B cell (primary cell): ENCODE data around the gene HTR1A. TPM values are rescaled to one million over a fixed set of nuclear protein-coding genes. Genes with fewer than 3 reads are reported as not detected.

ENCODE experiments used
- ATAC-seq: fragments of 200-7000 bp; cut with Tn5 transposase; one replicate; pipeline ENCODE4 v1.10.0; 2021; ENCODE audit warnings: low read depth, mild to moderate bottlenecking, moderate number of reproducible peaks, moderate library complexity
- CTCF ChIA-PET: fragments of 350-600 bp; sonication (Branson Sonifier 250); formaldehyde crosslinking; loops from one replicate; lab custom pipeline; 2021; ENCODE audit warnings: antibody characterized with exemption, inconsistent platforms; lab: Charles Lee
- POLR2A ChIA-PET: fragments of 350-600 bp; sonication (Branson Sonifier 250); formaldehyde crosslinking; loops from one replicate; lab custom pipeline; 2021; ENCODE audit warnings: antibody characterized with exemption; lab: Charles Lee
- DNase-seq: peaks from one replicate; pipeline ENCODE4 v3.0.0; 2013
- H2AFZ ChIP-seq: 2 replicates; pipeline ENCODE4 v1.6.1; 2012; ENCODE audit warnings: mild to moderate bottlenecking, low read depth, low read length; ENCODE audit not compliant: insufficient read depth, poor library complexity, severe bottlenecking
- H3K27ac ChIP-seq, 2 donors: 1 replicate in 1 of 2; 2 replicates in 1 of 2; pipeline ENCODE4 v1.5.1; 2012 to 2013; ENCODE audit warnings: low read length in 2 of 2, mild to moderate bottlenecking in 2 of 2, moderate library complexity in 1 of 2
- H3K27me3 ChIP-seq, 4 experiments: fragments of 200-600 bp in 1 of 4; sonication (generic) in 1 of 4; replicated peaks in 1 of 4; 1 replicate in 2 of 4; 2 replicates in 2 of 4; pipeline versions ENCODE4 v1.6.1 to v1.7.0; 2013 to 2016; ENCODE audit warnings: low read length in 3 of 4, mild to moderate bottlenecking in 2 of 4, mixed read lengths in 1 of 4, moderate library complexity in 1 of 4; ENCODE audit not compliant: insufficient read depth in 4 of 4, control insufficient read depth in 3 of 4; ENCODE audit errors: control extremely low read depth in 1 of 4
- H3K36me3 ChIP-seq, 2 experiments: replicated peaks in 1 of 2; 1 replicate in 1 of 2; 2 replicates in 1 of 2; pipeline versions ENCODE4 v1.6.1 to v1.7.1; 2013; ENCODE audit warnings: low read length in 1 of 2; ENCODE audit not compliant: insufficient read depth in 2 of 2, control insufficient read depth in 1 of 2; ENCODE audit errors: control extremely low read depth in 1 of 2, extremely low read depth in 1 of 2
- H3K4me1 ChIP-seq, 2 donors: fragments of 200-600 bp in 1 of 2; sonication (generic) in 1 of 2; 1 replicate in 1 of 2; 2 replicates in 1 of 2; pipeline versions ENCODE4 v1.5.1 to v1.6.1; 2013 to 2017; ENCODE audit warnings: low read length in 2 of 2; ENCODE audit not compliant: control insufficient read depth in 2 of 2, insufficient read depth in 2 of 2
- H3K4me2 ChIP-seq: replicated peaks from 2 replicates; pipeline ENCODE3; 2012; ENCODE audit warnings: mild to moderate bottlenecking, low read depth, low read length; ENCODE audit not compliant: poor library complexity, severe bottlenecking
- H3K4me3 ChIP-seq, 5 experiments: fragments of 200-600 bp in 1 of 5; sonication (generic) in 1 of 5; 1 replicate in 3 of 5; 2 replicates in 2 of 5; pipeline versions ENCODE4 v1.5.1 to v1.7.0; 2011 to 2016; ENCODE audit warnings: low read length in 4 of 5, mild to moderate bottlenecking in 4 of 5, low read depth in 2 of 5, control low read depth in 1 of 5, moderate library complexity in 1 of 5; ENCODE audit not compliant: insufficient read depth in 1 of 5; ENCODE audit errors: control extremely low read depth in 1 of 5, extremely low read depth in 1 of 5
- H3K79me2 ChIP-seq: fragments of 200-600 bp; sonication (generic); one replicate; pipeline ENCODE4 v1.6.0; 2016; ENCODE audit warnings: low read length; ENCODE audit not compliant: control insufficient read depth, insufficient read depth
- H3K9ac ChIP-seq: fragments of 200-600 bp; sonication (generic); 2 replicates; pipeline ENCODE4 v1.6.1; 2017; ENCODE audit warnings: mild to moderate bottlenecking, low read length, moderate library complexity
- H3K9me3 ChIP-seq, 3 donors: one replicate each; pipeline versions ENCODE4 v1.6.1 to v1.7.1; 2013; ENCODE audit warnings: low read length in 2 of 3; ENCODE audit not compliant: control insufficient read depth in 2 of 3, insufficient read depth in 1 of 3; ENCODE audit errors: control extremely low read depth in 1 of 3
- H4K20me1 ChIP-seq: 2 replicates; pipeline ENCODE4 v1.6.0; 2012; ENCODE audit warnings: mild to moderate bottlenecking, low read length; ENCODE audit not compliant: insufficient read depth, control insufficient read depth, poor library complexity, severe bottlenecking
- H3K27ac Mint-ChIP-seq: one replicate; pipeline ENCODE4 v1.8.0; 2021; ENCODE audit warnings: mixed read lengths
- H3K27me3 Mint-ChIP-seq: one replicate; pipeline ENCODE4 v1.8.0; 2021; ENCODE audit warnings: mixed read lengths
- H3K4me1 Mint-ChIP-seq: one replicate; pipeline ENCODE4 v1.8.0; 2021; ENCODE audit warnings: mixed read lengths
- H3K4me3 Mint-ChIP-seq: one replicate; pipeline ENCODE4 v1.8.0; 2021; ENCODE audit warnings: mixed read lengths
- H3K9me3 Mint-ChIP-seq: one replicate; pipeline ENCODE4 v1.8.0; 2022; ENCODE audit warnings: mixed read lengths; ENCODE audit not compliant: insufficient read depth
- CTCF ChIP-seq: fragments of 200-600 bp; IDR thresholded peaks from one replicate; pipeline ENCODE4 v1.8.0; 2022; ENCODE audit warnings: antibody characterized with exemption, mild to moderate bottlenecking
- EZH2 ChIP-seq: IDR thresholded peaks from 2 replicates; pipeline ENCODE4 v1.6.1; 2012; ENCODE audit warnings: borderline replicate concordance, low read depth, mild to moderate bottlenecking, moderate library complexity, low read length; ENCODE audit not compliant: insufficient read depth, poor library complexity, severe bottlenecking
- WGBS: methylation state at CpG from one replicate; pipeline ENCODE4 v1.1.5; 2013; ENCODE audit warnings: missing lambda C conversion rate; ENCODE audit not compliant: insufficient coverage; 5-methylcytosine and 5-hydroxymethylcytosine counted together
- intact Hi-C: fragments of 100-400 bp; cut with micrococcal nuclease; formaldehyde crosslinking; loops from one replicate; pipeline ENCODE4 v1.10.0; 2022
- polyA plus RNA-seq: library from polyadenylated mRNA; depleted of rRNA; stranded (reverse); fragments of >200 nt; gene quantifications from 2 replicates; pipeline ENCODE4 v1.2.3, GENCODE V29; 2012
- total RNA-seq, 2 donors: library from RNA; stranded (reverse); fragments of 120-200 nt in 1 of 2; gene quantifications; 1 replicate in 1 of 2; 2 replicates in 1 of 2; pipeline versions ENCODE4 v1.2.3 to v1.2.4, GENCODE V29; 2013 to 2022

The HTR1A gene
- total and polyA plus RNA-seq, 2 donors (not counting 1 experiment from before 2014, with no cell fraction given), result not detected

DNA sequence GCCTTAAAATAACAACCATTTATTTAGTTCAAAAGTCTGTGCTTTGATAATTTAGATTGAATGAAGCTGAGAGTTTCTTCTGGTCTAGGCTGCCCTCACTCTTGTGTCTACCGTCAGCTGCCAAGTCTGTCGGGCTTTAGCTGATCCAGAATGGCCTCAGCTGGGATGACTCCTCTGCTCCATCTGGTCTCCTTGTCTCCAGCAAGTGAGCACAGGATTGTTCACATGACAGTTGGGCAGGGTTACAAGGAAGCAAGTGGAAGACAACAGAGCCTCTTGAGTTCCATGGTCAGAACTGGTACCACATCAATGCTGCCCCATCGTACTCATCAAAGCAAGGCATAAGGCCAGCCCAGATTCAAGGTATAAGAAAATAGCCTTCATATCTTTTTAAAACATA, 9.0 kb downstream of the HTR1A start:
- Histone ChIP-seq H2AFZ (no peak overlapping the region), H3K4me2 (no peak overlapping the region), H3K4me1 (no peaks in the 10 kb centered on the region), H3K27me3 (no peaks in the 10 kb centered on the region), H3K36me3 (no peaks in the 10 kb centered on the region), H3K27ac (no peak overlapping the region), H3K79me2 (no peaks in the 10 kb centered on the region), H3K9ac (no peak overlapping the region), H3K4me3 (no peak overlapping the region), H3K9me3 (no peaks in the 10 kb centered on the region), H4K20me1 (no peaks in the 10 kb centered on the region)
- POLR2A ChIA-PET, result no interaction called here
- 85% methylated on average over 3 of the region's 3 CpGs for WGBS
- intact Hi-C loops, result no loop called here
- ATAC-seq (no peak), DNase-seq (no peak)
- Mint-ChIP-seq H3K4me1 (no peaks in the 10 kb centered on the region), H3K27me3 (no peaks in the 10 kb centered on the region), H3K4me3 (no peak overlapping the region), H3K9me3 (no peaks in the 10 kb centered on the region), H3K27ac (no peak overlapping the region)
- CTCF ChIA-PET, result no interaction called here
- TF ChIP-seq EZH2, result no peak
- TF ChIP-seq CTCF, result no peak

DNA sequence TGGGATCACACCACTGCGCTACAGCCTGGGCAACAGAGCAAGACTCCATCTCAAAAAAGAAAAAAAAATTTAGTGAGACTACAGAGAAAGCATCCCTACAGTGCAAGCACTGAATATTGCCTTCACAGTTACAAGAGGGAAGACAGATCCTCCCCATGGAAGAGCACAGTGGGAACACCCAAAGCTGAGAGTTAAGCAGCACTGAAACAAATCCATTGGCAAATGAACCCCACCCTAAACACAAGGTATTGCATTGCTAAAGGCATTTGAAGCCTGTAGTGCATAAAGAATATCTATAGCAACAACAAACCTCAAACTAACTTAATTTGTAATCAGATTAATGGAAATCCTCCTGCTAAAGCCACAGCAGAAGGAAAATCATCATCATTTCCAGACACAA, 27.1 kb downstream of the HTR1A start:
- Mint-ChIP-seq H3K27me3 (no peaks in the 10 kb centered on the region), H3K4me1 (no peaks in the 10 kb centered on the region), H3K27ac (no peak overlapping the region), H3K9me3 (peaks cover 7% of the 10 kb centered on the region), H3K4me3 (no peak overlapping the region)
- no peak for DNase-seq
- Histone ChIP-seq H3K27me3 (no peaks in the 10 kb centered on the region), H3K79me2 (no peaks in the 10 kb centered on the region), H3K36me3 (no peaks in the 10 kb centered on the region), H3K9ac (no peak overlapping the region), H3K27ac (no peak overlapping the region), H3K4me3 (no peak overlapping the region), H3K4me2 (no peak overlapping the region), H4K20me1 (no peaks in the 10 kb centered on the region), H3K4me1 (no peaks in the 10 kb centered on the region), H3K9me3 (no peaks in the 10 kb centered on the region), H2AFZ (no peak overlapping the region)
- CTCF ChIA-PET, result no interaction called here
- POLR2A ChIA-PET, result no interaction called here
- intact Hi-C loops, result no loop called here
- no peak for TF ChIP-seq EZH2
- TF ChIP-seq CTCF, result no peak
- no peak for ATAC-seq
- WGBS, result no CpG with 5 or more reads among the region's 1 CpG
